GM23338 (cell line): ENCODE results near the gene MICA. TPM values are rescaled to one million over a fixed set of nuclear protein-coding genes. Genes with fewer than 3 reads are reported as not detected.
"Not testable (repeated sequence)": the region's sequence is repeated elsewhere in the genome, so short reads cannot be mapped to it uniquely, and the experiment has no call there.

Experiments
- ATAC-seq: fragments of 200-7000 bp; cut with Tn5 transposase; 3 replicates; pipeline ENCODE4 v1.9.1; 2020
- DNase-seq: peaks from one replicate; pipeline ENCODE4 v3.0.0-alpha.2; 2015; ENCODE audit warnings: low spot score
- H2AFZ ChIP-seq: fragments of 200-600 bp; sonication (generic); 2 replicates; pipeline ENCODE4 v1.8.0; 2016; ENCODE audit warnings: antibody characterized with exemption, mild to moderate bottlenecking, moderate library complexity
- H3F3A ChIP-seq: fragments of 200-600 bp; sonication (generic); replicated peaks from 2 replicates; pipeline ENCODE4 v1.8.0; 2017; ENCODE audit warnings: antibody characterized with exemption, mixed run types, low read depth
- H3K27ac ChIP-seq: fragments of 200-600 bp; sonication (generic); 2 replicates; pipeline ENCODE4 v1.6.1; 2016; ENCODE audit warnings: low read depth
- H3K27me3 ChIP-seq: fragments of 200-600 bp; sonication (generic); 2 replicates; pipeline ENCODE4 v1.8.0; 2016; ENCODE audit warnings: mild to moderate bottlenecking, mixed run types, moderate library complexity; ENCODE audit not compliant: insufficient read depth
- H3K36me3 ChIP-seq: fragments of 200-600 bp; sonication (generic); 2 replicates; pipeline ENCODE4 v1.8.0; 2016; ENCODE audit warnings: mild to moderate bottlenecking; ENCODE audit not compliant: insufficient read depth
- H3K4me1 ChIP-seq: fragments of 200-600 bp; sonication (generic); 2 replicates; pipeline ENCODE4 v1.8.0; 2016; ENCODE audit warnings: mild to moderate bottlenecking, moderate library complexity; ENCODE audit not compliant: insufficient read depth
- H3K4me2 ChIP-seq: fragments of 200-600 bp; sonication (generic); 2 replicates; pipeline ENCODE4 v1.7.1; 2017; ENCODE audit warnings: mixed run types
- H3K4me3 ChIP-seq: fragments of 200-600 bp; sonication (generic); 2 replicates; pipeline ENCODE4 v1.6.1; 2016; ENCODE audit warnings: mixed run types
- H3K79me2 ChIP-seq: fragments of 200-600 bp; sonication (generic); replicated peaks from 2 replicates; pipeline ENCODE4 v1.8.0; 2017; ENCODE audit warnings: mild to moderate bottlenecking; ENCODE audit not compliant: insufficient read depth
- H3K9me2 ChIP-seq: fragments of 200-600 bp; sonication (generic); 2 replicates; pipeline ENCODE4 v1.8.0; 2017; ENCODE audit not compliant: insufficient read depth
- H4K20me1 ChIP-seq: fragments of 200-600 bp; sonication (generic); replicated peaks from 2 replicates; pipeline ENCODE4 v1.8.0; 2017; ENCODE audit warnings: mild to moderate bottlenecking; ENCODE audit not compliant: insufficient read depth
- H3K27ac Mint-ChIP-seq: 2 replicates; pipeline ENCODE4 v1.8.0; 2020; ENCODE audit warnings: inconsistent platforms, mild to moderate bottlenecking, moderate library complexity, mixed read lengths
- H3K27me3 Mint-ChIP-seq: 3 replicates; pipeline ENCODE4 v1.8.0; 2022; ENCODE audit warnings: low read depth, mild to moderate bottlenecking, moderate library complexity, mixed read lengths, inconsistent platforms; ENCODE audit not compliant: insufficient read depth, poor library complexity
- H3K36me3 Mint-ChIP-seq: 3 replicates; pipeline ENCODE4 v1.8.0; 2021; ENCODE audit warnings: low read depth, mild to moderate bottlenecking, inconsistent platforms, moderate library complexity, mixed read lengths
- H3K4me1 Mint-ChIP-seq: 3 replicates; pipeline ENCODE4 v1.8.0; 2020; ENCODE audit warnings: mild to moderate bottlenecking, inconsistent platforms, mixed read lengths
- H3K4me3 Mint-ChIP-seq: 3 replicates; pipeline ENCODE4 v1.8.0; 2021; ENCODE audit warnings: moderate library complexity, mild to moderate bottlenecking, inconsistent platforms, mixed read lengths
- H3K9me3 Mint-ChIP-seq: 3 replicates; pipeline ENCODE4 v1.8.0; 2020; ENCODE audit warnings: moderate library complexity, mild to moderate bottlenecking, inconsistent platforms, mixed read lengths
- CREB1 ChIP-seq: fragments of 250-450 bp; sonication (Bioruptor Pico); IDR thresholded peaks from 2 replicates; pipeline ENCODE4 v1.5.0; 2020; ENCODE audit warnings: low read depth, mild to moderate bottlenecking, moderate library complexity
- CTCF ChIP-seq, 2 experiments: fragments of 200-600 bp in 1 of 2; sonication (generic) in 1 of 2; conservative IDR thresholded peaks; 2 replicates each; pipeline versions ENCODE4 v1.5.1 to v1.6.1; 2016 to 2017; ENCODE audit warnings: antibody characterized with exemption in 2 of 2, low read depth in 2 of 2, mild to moderate bottlenecking in 2 of 2, moderate library complexity in 1 of 2
- ETS1 ChIP-seq: IDR thresholded peaks from 2 replicates; pipeline ENCODE4 v1.6.1; 2016; ENCODE audit warnings: antibody characterized with exemption
- JUNB ChIP-seq: IDR thresholded peaks from one replicate; pipeline ENCODE4 v1.6.1; 2016; ENCODE audit warnings: antibody characterized with exemption; ENCODE audit not compliant: unreplicated experiment
- NANOG ChIP-seq: IDR thresholded peaks from 2 replicates; pipeline ENCODE4 v1.6.1; 2016; ENCODE audit warnings: antibody characterized with exemption, borderline replicate concordance
- STAT1 ChIP-seq: IDR thresholded peaks from one replicate; pipeline ENCODE4 v1.6.1; 2016; ENCODE audit warnings: antibody characterized with exemption; ENCODE audit not compliant: unreplicated experiment
- polyA plus RNA-seq: library from polyadenylated mRNA; unstranded; fragments of >200 nt; fragmentation: Nextera tagmentation; extraction: Ambion mirVana; gene quantifications from 2 replicates; pipeline ENCODE4 v1.2.1, GENCODE V29; 2016
- total RNA-seq: library from RNA; depleted of rRNA; stranded (reverse); fragments of >200 nt; shearing (Covaris generic); gene quantifications from 2 replicates; pipeline ENCODE4 v1.2.3, GENCODE V29; 2014

Gene MICA
- total and polyA plus RNA-seq, 2 experiments from 2014 or later, result 13.4 to 22.7 TPM

- DNase-seq (peak; percentile 84), ATAC-seq (peak; percentile 33)
- Mint-ChIP-seq H3K27ac (no peak overlapping the region), H3K27me3 (peaks cover 28% of the 10 kb centered on the region), H3K36me3 (peaks cover 3% of the 10 kb centered on the region; the same call in 2 of the 3 replicates), H3K4me1 (peaks cover 24% of the 10 kb centered on the region), H3K9me3 (peaks cover 12% of the 10 kb centered on the region; the same call in 2 of the 3 replicates), H3K4me3 (no peak overlapping the region; the same call in 2 of the 3 replicates)
- Histone ChIP-seq H3K4me3 (no peak overlapping the region), H3K4me1 (peaks cover 9% of the 10 kb centered on the region), H3K79me2 (no peaks in the 10 kb centered on the region), H4K20me1 (no peaks in the 10 kb centered on the region), H2AFZ (no peak overlapping the region), H3K27ac (no peak overlapping the region), H3F3A (no peaks in the 10 kb centered on the region), H3K27me3 (peaks cover 9% of the 10 kb centered on the region), H3K36me3 (no peaks in the 10 kb centered on the region), H3K4me2 (0 out of 2 replicates have a peak overlapping the region, but pooled peaks have one; percentile 17), H3K9me2 (no peaks in the 10 kb centered on the region)
- TF ChIP-seq CREB1 (CRISPR knock-in tag) (no peak), CTCF (conservative IDR thresholded peaks at IDR 0.05; ENCODE audit: low read depth in 2 of 2) (peak; percentile 56 to 73; a peak in 3 of 4 replicates)
These were observed 6.8 kb upstream of the MICA start for GRCh38 chr6:31396422-31397152.

- H2AFZ ChIP-seq, H3K36me3 ChIP-seq, DNase-seq, H3K9me2 ChIP-seq, H3K4me3 Mint-ChIP-seq, H3K79me2 ChIP-seq, H3K27ac ChIP-seq, H3F3A ChIP-seq, ATAC-seq, H3K36me3 Mint-ChIP-seq, H3K27ac Mint-ChIP-seq, H4K20me1 ChIP-seq, H3K4me3 ChIP-seq: not testable (repeated sequence)
- peaks cover 33% of the 10 kb centered on the region for H3K27me3 Mint-ChIP-seq
- peaks cover 12% of the 10 kb centered on the region; the same call in 2 of the 3 replicates for H3K9me3 Mint-ChIP-seq
- peaks cover 29% of the 10 kb centered on the region for H3K4me1 Mint-ChIP-seq
- peaks cover 14% of the 10 kb centered on the region for H3K27me3 ChIP-seq
- H3K4me2 ChIP-seq, result 0 out of 2 replicates have a peak overlapping the region, but pooled peaks have one; percentile 50
- H3K4me1 ChIP-seq, result peaks cover 14% of the 10 kb centered on the region
These were observed 6.3 kb upstream of the MICA start for GRCh38 chr6:31397153-31397499.

GRCh38 chr6:31397901-31398525 lies 5.4 kb upstream of the MICA start:
- Histone ChIP-seq H3K79me2 (0 out of 2 replicates have a peak, but pooled peaks cover 5% of the 10 kb centered on the region), H3F3A (0 out of 2 replicates have a peak, but pooled peaks cover 7% of the 10 kb centered on the region), H3K4me2 (no peak overlapping the region), H3K9me2 (no peaks in the 10 kb centered on the region; the same call in 1 of the 2 replicates), H3K27ac (no peak overlapping the region), H3K4me3 (no peak overlapping the region), H3K36me3 (no peaks in the 10 kb centered on the region), H4K20me1 (no peaks in the 10 kb centered on the region), H3K4me1 (peaks cover 21% of the 10 kb centered on the region), H3K27me3 (peaks cover 20% of the 10 kb centered on the region), H2AFZ (no peak overlapping the region)
- Mint-ChIP-seq H3K4me3 (no peak overlapping the region), H3K4me1 (peaks cover 37% of the 10 kb centered on the region), H3K27ac (no peak overlapping the region), H3K27me3 (peaks cover 42% of the 10 kb centered on the region), H3K9me3 (peaks cover 15% of the 10 kb centered on the region; the same call in 2 of the 3 replicates), H3K36me3 (peaks cover 3% of the 10 kb centered on the region)
- DNase-seq, result peak; percentile 35
- no peak for ATAC-seq
- no peak for TF ChIP-seq STAT1
- no peak for TF ChIP-seq CREB1 (CRISPR knock-in tag)
- no peak for TF ChIP-seq JUNB
- no peak for TF ChIP-seq ETS1
- no peak for TF ChIP-seq NANOG
